ENCODE results near the gene CDIPT. TPM values are rescaled to one million over a fixed set of nuclear protein-coding genes. Genes with fewer than 3 reads are reported as not detected.
"Not testable (repeated sequence)": the region's sequence is repeated elsewhere in the genome, so short reads cannot be mapped to it uniquely, and the experiment has no call there.

The CDIPT gene
- polyA plus RNA-seq, 3 donors, result 84.2 to 133 (median 122) TPM

- 91 to 95% (median 94%) methylated on average over 16 of the region's 16 CpGs for WGBS, 3 donors
- H3K27ac ChIP-seq (ENCODE audit: low read depth, low read length), result no peak overlapping the region
These were observed 9.0 kb upstream of the CDIPT start for GRCh38 chr16:29871822-29872546.

GRCh38 chr16:29869067-29869466 lies 6.0 kb upstream of the CDIPT start:
- not testable (repeated sequence) for H3K27ac ChIP-seq (ENCODE audit: low read depth, low read length)

GRCh38 chr16:29868396-29869009 lies 5.5 kb upstream of the CDIPT start:
- 67 to 86% (median 74%) methylated on average over 8 of the region's 8 CpGs for WGBS, 3 donors

More at GRCh38 chr16:29869067-29869466, 6.0 kb upstream of the CDIPT start:
- 88 to 90% (median 89%) methylated on average over 8 of the region's 8 CpGs for WGBS, 3 donors

GRCh38 chr16:29864205-29864604 lies 1.2 kb upstream of the CDIPT start:
- 78 to 85% (median 80%) methylated on average over 8 to 9 of the region's 9 CpGs for WGBS, 3 donors
- H3K27ac ChIP-seq (ENCODE audit: low read depth, low read length), result no peak overlapping the region

More at GRCh38 chr16:29868396-29869009, 5.5 kb upstream of the CDIPT start:
- no peak overlapping the region for H3K27ac ChIP-seq (ENCODE audit: low read depth, low read length)

- no peak overlapping the region for H3K27ac ChIP-seq (ENCODE audit: low read depth, low read length)
- 20 to 34% (median 33%) methylated on average over 14 to 16 of the region's 16 CpGs for WGBS, 3 donors
These were observed 601 bp upstream of the CDIPT start for GRCh38 chr16:29863669-29863984.

- no peak overlapping the region for H3K27ac ChIP-seq (ENCODE audit: low read depth, low read length)
- WGBS, 3 donors, result 1 to 2% (median 2%) methylated on average over 27 of the region's 27 CpGs
These were observed 593 bp downstream of the CDIPT start for GRCh38 chr16:29862383-29862883.

GRCh38 chr16:29860218-29860617 lies 2.8 kb downstream of the CDIPT start:
- 61 to 83% (median 83%) methylated on average over 9 of the region's 9 CpGs for WGBS, 3 donors
- no peak overlapping the region for H3K27ac ChIP-seq (ENCODE audit: low read depth, low read length)

- 92 to 94% (median 93%) methylated on average over 19 of the region's 19 CpGs for WGBS, 3 donors
- H3K27ac ChIP-seq (ENCODE audit: low read depth, low read length), result no peak overlapping the region
These were observed 4.1 kb downstream of the CDIPT start for GRCh38 chr16:29858974-29859373.

GRCh38 chr16:29858149-29858849 lies 4.7 kb downstream of the CDIPT start:
- WGBS, 3 donors, result 58 to 71% (median 59%) methylated on average over 9 to 10 of the region's 10 CpGs
- H3K27ac ChIP-seq (ENCODE audit: low read depth, low read length), result no peak overlapping the region

- 73 to 84% (median 78%) methylated on average over 7 of the region's 7 CpGs for WGBS, 3 donors
- H3K27ac ChIP-seq (ENCODE audit: low read depth, low read length), result no peak overlapping the region
These were observed 5.8 kb downstream of the CDIPT start for GRCh38 chr16:29857133-29857760.

GRCh38 chr16:29854520-29855100 lies 8.4 kb downstream of the CDIPT start:
- H3K27ac ChIP-seq (ENCODE audit: low read depth, low read length), result no peak overlapping the region
- WGBS, 3 donors, result 89 to 93% (median 92%) methylated on average over 5 of the region's 5 CpGs

GRCh38 chr16:29852654-29853053 lies 10.4 kb downstream of the CDIPT start:
- 34 to 62% (median 51%) methylated on average over 7 of the region's 7 CpGs for WGBS, 3 donors
- no peak overlapping the region for H3K27ac ChIP-seq (ENCODE audit: low read depth, low read length)

- H3K27ac ChIP-seq (ENCODE audit: low read depth, low read length), result no peak overlapping the region
- 73 to 93% (median 91%) methylated on average over 3 of the region's 3 CpGs for WGBS, 3 donors
These were observed 12.0 kb downstream of the CDIPT start for GRCh38 chr16:29850998-29851397.

- H3K27ac ChIP-seq (ENCODE audit: low read depth, low read length), result no peak overlapping the region
These were observed 13.5 kb downstream of the CDIPT start for GRCh38 chr16:29849505-29849904.

GRCh38 chr16:29848420-29849297 lies 14.4 kb downstream of the CDIPT start:
- WGBS, 3 donors, result 39 to 42% (median 42%) methylated on average over 15 of the region's 15 CpGs
- no peak overlapping the region for H3K27ac ChIP-seq (ENCODE audit: low read depth, low read length)

More at GRCh38 chr16:29849505-29849904, 13.5 kb downstream of the CDIPT start:
- 65 to 76% (median 66%) methylated on average over 5 of the region's 5 CpGs for WGBS, 3 donors

- WGBS, 3 donors, result 86 to 92% (median 91%) methylated on average over 18 of the region's 18 CpGs
- H3K27ac ChIP-seq (ENCODE audit: low read depth, low read length), result no peak overlapping the region
These were observed 17.4 kb downstream of the CDIPT start for GRCh38 chr16:29845656-29846055.

- WGBS, 3 donors, result 79 to 88% (median 84%) methylated on average over 28 of the region's 28 CpGs
- no peak overlapping the region for H3K27ac ChIP-seq (ENCODE audit: low read depth, low read length)
These were observed 18.3 kb downstream of the CDIPT start for GRCh38 chr16:29844575-29845331.
